GM23338 (cell line): ENCODE data around the gene BRICD5. TPM values are rescaled to one million over a fixed set of nuclear protein-coding genes. Genes with fewer than 3 reads are reported as not detected.

Source experiments
- ATAC-seq: fragments of 200-7000 bp; cut with Tn5 transposase; 3 replicates; pipeline ENCODE4 v1.9.1; 2020
- DNase-seq: peaks from one replicate; pipeline ENCODE4 v3.0.0-alpha.2; 2015; ENCODE audit warnings: low spot score
- H2AFZ ChIP-seq: fragments of 200-600 bp; sonication (generic); 2 replicates; pipeline ENCODE4 v1.8.0; 2016; ENCODE audit warnings: antibody characterized with exemption, mild to moderate bottlenecking, moderate library complexity
- H3F3A ChIP-seq: fragments of 200-600 bp; sonication (generic); replicated peaks from 2 replicates; pipeline ENCODE4 v1.8.0; 2017; ENCODE audit warnings: antibody characterized with exemption, mixed run types, low read depth
- H3K27ac ChIP-seq: fragments of 200-600 bp; sonication (generic); 2 replicates; pipeline ENCODE4 v1.6.1; 2016; ENCODE audit warnings: low read depth
- H3K27me3 ChIP-seq: fragments of 200-600 bp; sonication (generic); 2 replicates; pipeline ENCODE4 v1.8.0; 2016; ENCODE audit warnings: mild to moderate bottlenecking, mixed run types, moderate library complexity; ENCODE audit not compliant: insufficient read depth
- H3K36me3 ChIP-seq: fragments of 200-600 bp; sonication (generic); 2 replicates; pipeline ENCODE4 v1.8.0; 2016; ENCODE audit warnings: mild to moderate bottlenecking; ENCODE audit not compliant: insufficient read depth
- H3K4me1 ChIP-seq: fragments of 200-600 bp; sonication (generic); 2 replicates; pipeline ENCODE4 v1.8.0; 2016; ENCODE audit warnings: mild to moderate bottlenecking, moderate library complexity; ENCODE audit not compliant: insufficient read depth
- H3K4me2 ChIP-seq: fragments of 200-600 bp; sonication (generic); 2 replicates; pipeline ENCODE4 v1.7.1; 2017; ENCODE audit warnings: mixed run types
- H3K4me3 ChIP-seq: fragments of 200-600 bp; sonication (generic); 2 replicates; pipeline ENCODE4 v1.6.1; 2016; ENCODE audit warnings: mixed run types
- H3K79me2 ChIP-seq: fragments of 200-600 bp; sonication (generic); replicated peaks from 2 replicates; pipeline ENCODE4 v1.8.0; 2017; ENCODE audit warnings: mild to moderate bottlenecking; ENCODE audit not compliant: insufficient read depth
- H3K9me2 ChIP-seq: fragments of 200-600 bp; sonication (generic); 2 replicates; pipeline ENCODE4 v1.8.0; 2017; ENCODE audit not compliant: insufficient read depth
- H4K20me1 ChIP-seq: fragments of 200-600 bp; sonication (generic); replicated peaks from 2 replicates; pipeline ENCODE4 v1.8.0; 2017; ENCODE audit warnings: mild to moderate bottlenecking; ENCODE audit not compliant: insufficient read depth
- H3K27ac Mint-ChIP-seq: 2 replicates; pipeline ENCODE4 v1.8.0; 2020; ENCODE audit warnings: inconsistent platforms, mild to moderate bottlenecking, moderate library complexity, mixed read lengths
- H3K27me3 Mint-ChIP-seq: 3 replicates; pipeline ENCODE4 v1.8.0; 2022; ENCODE audit warnings: low read depth, mild to moderate bottlenecking, moderate library complexity, mixed read lengths, inconsistent platforms; ENCODE audit not compliant: insufficient read depth, poor library complexity
- H3K36me3 Mint-ChIP-seq: 3 replicates; pipeline ENCODE4 v1.8.0; 2021; ENCODE audit warnings: low read depth, mild to moderate bottlenecking, inconsistent platforms, moderate library complexity, mixed read lengths
- H3K4me1 Mint-ChIP-seq: 3 replicates; pipeline ENCODE4 v1.8.0; 2020; ENCODE audit warnings: mild to moderate bottlenecking, inconsistent platforms, mixed read lengths
- H3K4me3 Mint-ChIP-seq: 3 replicates; pipeline ENCODE4 v1.8.0; 2021; ENCODE audit warnings: moderate library complexity, mild to moderate bottlenecking, inconsistent platforms, mixed read lengths
- H3K9me3 Mint-ChIP-seq: 3 replicates; pipeline ENCODE4 v1.8.0; 2020; ENCODE audit warnings: moderate library complexity, mild to moderate bottlenecking, inconsistent platforms, mixed read lengths
- CREB1 ChIP-seq: fragments of 250-450 bp; sonication (Bioruptor Pico); IDR thresholded peaks from 2 replicates; pipeline ENCODE4 v1.5.0; 2020; ENCODE audit warnings: low read depth, mild to moderate bottlenecking, moderate library complexity
- CTCF ChIP-seq, 2 experiments: fragments of 200-600 bp in 1 of 2; sonication (generic) in 1 of 2; conservative IDR thresholded peaks; 2 replicates each; pipeline versions ENCODE4 v1.5.1 to v1.6.1; 2016 to 2017; ENCODE audit warnings: antibody characterized with exemption in 2 of 2, low read depth in 2 of 2, mild to moderate bottlenecking in 2 of 2, moderate library complexity in 1 of 2
- ETS1 ChIP-seq: IDR thresholded peaks from 2 replicates; pipeline ENCODE4 v1.6.1; 2016; ENCODE audit warnings: antibody characterized with exemption
- EZH2 ChIP-seq: fragments of 200-600 bp; sonication (generic); IDR thresholded peaks from one replicate; pipeline ENCODE4 v1.8.0; 2017; ENCODE audit warnings: antibody characterized with exemption, mild to moderate bottlenecking, low read depth; ENCODE audit not compliant: unreplicated experiment
- EZH2phosphoT487 ChIP-seq: fragments of 200-600 bp; sonication (generic); IDR thresholded peaks from one replicate; pipeline ENCODE4 v1.8.1; 2018; ENCODE audit warnings: antibody characterized with exemption; ENCODE audit not compliant: unreplicated experiment
- JUNB ChIP-seq: IDR thresholded peaks from one replicate; pipeline ENCODE4 v1.6.1; 2016; ENCODE audit warnings: antibody characterized with exemption; ENCODE audit not compliant: unreplicated experiment
- NANOG ChIP-seq: IDR thresholded peaks from 2 replicates; pipeline ENCODE4 v1.6.1; 2016; ENCODE audit warnings: antibody characterized with exemption, borderline replicate concordance
- POLR2AphosphoS5 ChIP-seq: IDR thresholded peaks from 2 replicates; pipeline ENCODE4 v1.6.1; 2016; ENCODE audit warnings: antibody characterized with exemption, low read depth
- REST ChIP-seq: IDR thresholded peaks from one replicate; pipeline ENCODE4 v1.6.1; 2018; ENCODE audit warnings: antibody characterized with exemption; ENCODE audit not compliant: unreplicated experiment
- STAT1 ChIP-seq: IDR thresholded peaks from one replicate; pipeline ENCODE4 v1.6.1; 2016; ENCODE audit warnings: antibody characterized with exemption; ENCODE audit not compliant: unreplicated experiment
- ZNF114 ChIP-seq: fragments of 250-450 bp; sonication (Bioruptor Pico); IDR thresholded peaks from 2 replicates; pipeline ENCODE4 v1.5.0; 2020; ENCODE audit warnings: mild to moderate bottlenecking, moderate library complexity
- ZNF331 ChIP-seq: fragments of 250-450 bp; sonication (Bioruptor Pico); IDR thresholded peaks from 2 replicates; pipeline ENCODE4 v1.5.0; 2020; ENCODE audit warnings: low read depth, mild to moderate bottlenecking, moderate library complexity
- ZNF462 ChIP-seq: fragments of 250-450 bp; sonication (Bioruptor Pico); IDR thresholded peaks from 2 replicates; pipeline ENCODE4 v1.5.0; 2020; ENCODE audit warnings: mild to moderate bottlenecking, moderate library complexity
- polyA plus RNA-seq: library from polyadenylated mRNA; unstranded; fragments of >200 nt; fragmentation: Nextera tagmentation; extraction: Ambion mirVana; gene quantifications from 2 replicates; pipeline ENCODE4 v1.2.1, GENCODE V29; 2016
- total RNA-seq: library from RNA; depleted of rRNA; stranded (reverse); fragments of >200 nt; shearing (Covaris generic); gene quantifications from 2 replicates; pipeline ENCODE4 v1.2.3, GENCODE V29; 2014

BRICD5 gene
- total and polyA plus RNA-seq, 2 experiments from 2014 or later: 5.3 to 6.3 TPM

- peaks cover 62% of the 10 kb centered on the region for H4K20me1 ChIP-seq
- no peak overlapping the region for H3K4me2 ChIP-seq
- no peaks in the 10 kb centered on the region for H3K27me3 ChIP-seq
- H3K4me3 Mint-ChIP-seq: no peak overlapping the region
- no peak overlapping the region for H2AFZ ChIP-seq
- peaks cover 76% of the 10 kb centered on the region for H3F3A ChIP-seq
- H3K27ac ChIP-seq: 0 out of 2 replicates have a peak overlapping the region, but pooled peaks have one; percentile 36
- peaks cover 60% of the 10 kb centered on the region for H3K79me2 ChIP-seq
- H3K4me3 ChIP-seq: no peak overlapping the region
- H3K9me2 ChIP-seq: no peaks in the 10 kb centered on the region
- no peak for ATAC-seq
- H3K36me3 ChIP-seq: peaks cover 83% of the 10 kb centered on the region
- H3K4me1 ChIP-seq: no peaks in the 10 kb centered on the region
- peaks cover 100% of the 10 kb centered on the region for H3K36me3 Mint-ChIP-seq
- peaks cover 7% of the 10 kb centered on the region; the same call in 2 of the 3 replicates for H3K4me1 Mint-ChIP-seq
- peaks cover 9% of the 10 kb centered on the region for H3K27me3 Mint-ChIP-seq
- no peaks in the 10 kb centered on the region for H3K9me3 Mint-ChIP-seq
- TF ChIP-seq POLR2AphosphoS5 (no peak), EZH2 (no peak), ETS1 (no peak), REST (no peak), CREB1 (CRISPR knock-in tag) (no peak), CTCF (conservative IDR thresholded peaks at IDR 0.05; ENCODE audit: low read depth in 2 of 2) (no peak), ZNF462 (CRISPR knock-in tag) (no peak), EZH2phosphoT487 (no peak), NANOG (no peak), STAT1 (no peak), JUNB (no peak), ZNF114 (CRISPR knock-in tag) (no peak), ZNF331 (CRISPR knock-in tag) (no peak)
- no peak overlapping the region for H3K27ac Mint-ChIP-seq
- no peak for DNase-seq
Measured at GRCh38 chr16:2257726-2258125, 47.1 kb upstream of the BRICD5 start.
